NCI-H2029 treated with DMSO at 0.1 percent for 48 hours (cell line): ENCODE results near the gene FCN2.

Experiments used
- DNase-seq: peaks from one replicate; lab custom pipeline; 2025; lab: John Stamatoyannopoulos, UW

The FCN2 gene

DNA sequence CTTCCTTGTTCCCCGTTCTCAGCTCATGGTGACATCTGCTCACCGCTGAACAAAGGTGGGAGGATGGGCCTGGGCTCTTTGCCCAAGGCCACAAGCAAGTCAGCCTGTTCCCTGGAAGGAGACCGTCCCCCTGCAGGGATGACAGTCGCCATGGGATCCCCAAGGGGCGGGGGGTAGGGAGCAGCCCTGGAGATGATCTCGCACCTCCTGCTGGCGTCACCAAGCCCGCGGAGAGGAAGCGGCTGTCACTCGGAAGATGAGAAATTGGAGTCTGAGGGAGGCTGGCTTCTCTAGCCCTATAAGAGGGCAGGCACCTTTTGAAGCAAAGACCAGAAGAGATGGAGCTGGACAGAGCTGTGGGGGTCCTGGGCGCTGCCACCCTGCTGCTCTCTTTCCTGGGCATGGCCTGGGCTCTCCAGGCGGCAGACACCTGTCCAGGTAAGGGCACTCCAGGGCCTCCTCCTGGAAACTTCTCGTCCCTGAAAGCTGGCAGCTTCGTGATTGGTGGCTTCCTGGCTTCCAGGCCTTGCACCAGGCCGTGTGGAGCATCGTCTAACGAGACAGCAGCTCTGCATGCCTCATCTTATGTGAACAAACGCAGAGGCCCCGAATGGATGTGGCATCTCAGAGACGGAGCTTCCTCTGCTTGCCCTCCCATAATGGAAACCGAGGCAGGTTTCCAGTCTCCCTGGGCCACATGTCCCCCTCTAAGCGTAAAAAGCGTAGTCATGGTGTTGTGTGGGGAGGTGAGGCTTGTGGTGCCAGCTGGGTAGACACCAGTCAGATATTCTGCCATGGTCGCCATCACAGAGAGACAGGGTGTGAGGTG lies at the start of gene FCN2:
Gene FCN2, plus strand, starts transcription at position 327 of the 829 bp plus-strand sequence. Its CDS starts 12 bp downstream, at position 339.
- DNase-seq: no peak

DNA sequence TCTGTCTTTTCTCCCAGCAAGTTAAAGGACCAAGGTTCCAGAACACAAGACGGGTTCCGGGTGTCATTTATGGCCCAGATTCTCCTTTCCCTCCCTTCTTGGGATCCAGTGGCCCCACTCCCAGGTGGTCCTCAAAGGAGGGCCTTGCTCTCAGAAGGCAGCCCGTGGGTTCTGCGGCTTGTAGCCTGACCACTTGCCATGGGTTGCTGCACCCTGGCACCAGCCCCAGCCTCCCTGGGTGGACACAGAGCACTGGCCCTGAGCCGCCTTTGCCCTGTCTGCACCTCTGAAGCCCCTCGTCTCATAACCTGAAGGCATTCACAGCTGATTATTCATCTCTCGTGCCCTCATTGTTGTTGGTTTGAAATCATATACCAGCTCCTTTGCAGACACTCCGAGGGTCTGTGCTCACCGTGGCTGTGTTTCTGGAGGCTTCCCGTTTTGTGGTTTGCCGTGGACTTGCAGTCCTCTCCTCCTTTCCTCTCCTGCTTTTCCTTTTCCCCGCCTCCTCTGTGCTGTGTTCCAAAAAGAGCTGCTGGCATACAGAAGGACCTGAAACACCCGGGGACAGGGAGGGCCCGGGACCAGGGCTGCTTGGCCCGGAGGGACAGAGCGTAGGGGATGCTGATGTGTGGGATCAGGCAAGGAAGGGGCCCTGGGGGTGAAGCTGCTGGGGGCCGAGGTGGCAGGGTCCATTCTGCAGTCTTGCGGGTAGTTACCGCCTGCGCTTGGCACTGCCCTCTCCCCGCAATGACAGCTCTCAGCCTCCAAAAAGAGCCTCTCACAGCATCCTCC lies 49.5 kb upstream of the FCN2 start:
- no peak for DNase-seq

DNA sequence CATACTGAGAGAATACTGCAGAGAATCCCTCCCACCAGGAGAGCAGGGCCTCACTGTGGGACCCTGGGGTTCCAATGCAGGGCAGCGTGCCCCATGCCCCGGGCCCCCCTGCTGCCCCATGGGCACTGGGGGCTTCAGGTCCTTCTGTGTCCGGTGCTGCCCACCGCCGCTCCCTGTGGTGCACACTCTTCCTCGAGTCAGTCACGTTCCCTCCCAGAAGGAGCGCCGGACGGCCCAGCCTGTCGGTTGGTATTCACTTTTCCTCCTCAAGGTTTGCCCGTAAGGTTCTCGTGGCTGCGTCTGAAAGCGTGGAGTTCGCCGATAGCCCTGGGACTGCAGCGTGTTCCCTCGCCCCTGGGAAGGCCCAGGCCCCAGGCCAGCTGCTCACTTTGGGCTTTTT lies 48.1 kb upstream of the FCN2 start:
- DNase-seq: no peak

GRCh38 chr9:134833294-134833880 lies 47.2 kb upstream of the FCN2 start:
- no peak for DNase-seq

GRCh38 chr9:134834217-134834956 lies 46.2 kb upstream of the FCN2 start:
- no peak for DNase-seq

DNA sequence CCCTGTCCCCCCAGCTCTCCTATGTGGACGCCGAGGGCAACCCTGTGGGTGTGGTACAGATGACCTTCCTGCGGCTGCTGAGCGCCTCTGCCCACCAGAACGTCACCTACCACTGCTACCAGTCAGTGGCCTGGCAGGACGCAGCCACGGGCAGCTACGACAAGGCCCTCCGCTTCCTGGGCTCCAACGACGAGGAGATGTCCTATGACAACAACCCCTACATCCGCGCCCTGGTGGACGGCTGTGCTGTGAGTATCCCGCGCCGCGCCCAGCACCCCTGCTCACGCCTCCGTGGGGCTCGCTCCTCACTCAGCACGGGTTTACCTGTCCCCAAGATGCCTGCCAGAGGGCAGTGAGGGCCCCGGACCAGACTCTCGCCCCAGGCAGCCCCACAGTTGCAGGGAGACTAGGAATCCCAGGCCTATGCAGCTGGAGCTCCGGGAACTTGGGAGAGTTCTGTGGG lies 45.6 kb upstream of the FCN2 start:
- no peak for DNase-seq

DNA sequence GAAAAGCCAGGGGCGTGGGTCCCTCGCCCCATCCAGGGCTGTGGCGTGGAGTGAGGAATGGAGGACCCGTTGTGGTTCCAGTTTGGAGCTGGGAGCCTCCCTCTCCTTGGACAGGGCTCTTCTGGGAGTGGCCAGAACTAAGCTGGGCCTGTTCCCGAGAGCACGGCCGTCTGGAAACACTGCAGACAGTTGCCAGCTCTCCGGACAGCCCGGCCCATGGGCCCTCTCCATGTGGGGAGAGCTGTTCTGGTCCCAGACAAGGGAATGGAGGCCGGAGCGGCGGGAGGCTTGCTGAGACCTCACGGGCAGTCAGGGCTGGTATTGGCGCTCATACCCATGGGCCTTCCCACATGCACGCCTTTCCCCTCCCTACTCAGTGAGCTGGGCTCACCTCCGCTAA lies 45.2 kb upstream of the FCN2 start:
- no peak for DNase-seq

GRCh38 chr9:134835987-134836386 lies 44.6 kb upstream of the FCN2 start:
- DNase-seq: no peak

GRCh38 chr9:134836406-134836970 lies 44.1 kb upstream of the FCN2 start:
- DNase-seq: no peak

DNA sequence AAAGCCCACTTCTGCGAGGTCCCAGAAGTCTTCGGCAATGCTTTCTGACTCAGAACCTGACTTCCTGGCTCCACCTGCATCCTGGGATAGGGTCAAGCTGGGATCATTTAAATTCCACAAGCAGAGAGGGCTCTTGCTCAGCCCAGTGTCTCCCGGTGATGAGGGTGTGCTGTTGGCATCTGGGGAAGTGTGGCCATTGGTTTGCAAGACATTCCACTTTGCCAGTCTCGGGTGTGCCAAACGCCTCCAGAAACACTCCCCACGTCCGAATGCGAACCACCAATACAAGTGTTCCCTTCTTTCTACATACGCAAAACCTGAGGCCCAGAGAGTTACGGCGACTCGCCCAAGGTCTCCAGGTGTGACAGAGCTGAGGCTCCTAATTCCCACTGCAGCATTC lies 43.1 kb upstream of the FCN2 start:
- no peak for DNase-seq

DNA sequence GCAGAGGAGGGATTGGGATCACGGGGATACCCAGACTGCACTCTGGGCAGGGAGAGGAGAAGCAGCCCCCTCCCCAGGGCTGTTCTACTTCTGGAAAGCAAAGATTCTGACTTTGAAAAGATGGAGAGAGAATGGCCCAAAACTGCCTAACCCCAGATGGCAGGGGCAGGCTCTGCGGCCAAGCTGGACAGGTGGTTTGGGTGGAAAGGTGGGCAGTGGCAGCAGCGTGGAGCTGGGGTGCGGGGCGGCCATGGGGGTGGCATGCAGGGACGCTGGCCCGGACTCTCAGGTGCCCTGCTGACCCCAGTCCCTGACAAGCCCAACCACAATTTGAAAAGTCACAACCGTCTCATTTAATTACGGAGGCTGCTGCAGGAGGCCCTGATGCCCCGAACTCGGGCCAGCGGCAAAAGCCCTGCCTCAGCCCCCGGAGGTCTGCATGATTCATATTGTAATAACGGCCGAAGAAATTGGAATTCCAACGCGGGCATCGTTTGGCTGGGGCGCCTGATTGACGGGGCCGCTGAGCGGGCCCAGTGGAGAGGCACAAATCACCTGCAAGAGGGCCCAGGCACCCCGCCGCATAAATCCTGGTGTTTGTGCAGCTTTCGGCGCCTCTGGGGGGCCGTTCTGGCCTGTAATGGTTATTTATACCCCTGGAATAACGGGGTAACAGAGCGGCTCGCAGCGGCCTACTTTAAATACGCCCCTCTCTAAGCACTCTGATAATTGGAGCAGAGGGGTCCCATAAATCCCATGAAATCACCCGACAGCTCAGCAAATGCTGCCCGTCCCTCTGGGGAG lies 41.8 kb upstream of the FCN2 start:
- DNase-seq: no peak

DNA sequence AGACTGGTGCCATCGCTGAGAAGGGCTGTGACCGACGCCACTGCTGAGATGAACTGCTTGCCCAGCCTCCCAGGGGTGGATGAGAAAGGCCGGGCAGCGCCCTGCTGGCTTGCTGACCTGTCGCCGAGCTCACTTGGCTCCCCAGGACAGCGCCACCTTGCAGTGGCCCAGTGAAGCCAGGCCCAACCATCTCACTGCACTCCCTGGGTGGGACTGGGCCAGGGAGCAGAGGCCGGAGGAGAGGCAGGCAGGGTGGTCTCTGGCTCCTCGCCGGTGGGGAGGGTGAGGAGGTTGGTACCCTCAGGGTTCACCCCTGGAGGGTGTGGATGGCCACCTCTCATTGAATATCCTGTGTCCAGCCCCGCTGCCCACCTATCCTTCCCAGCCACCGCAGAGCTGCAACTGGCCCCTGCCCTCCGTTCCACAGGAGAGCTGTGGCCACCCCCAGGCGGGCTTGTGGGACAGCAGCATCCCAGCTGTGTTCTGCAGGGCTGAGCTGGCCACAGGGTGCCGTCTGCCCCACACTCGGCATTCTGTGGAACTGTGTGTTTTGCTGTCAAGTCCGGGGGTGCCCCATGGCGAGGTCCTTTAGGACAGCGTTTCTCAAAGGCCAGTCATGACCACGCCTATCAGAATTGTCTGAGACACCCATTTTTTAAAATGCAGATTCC lies 41.0 kb upstream of the FCN2 start:
- DNase-seq: no peak

GRCh38 chr9:134840511-134840910 lies 40.1 kb upstream of the FCN2 start:
- DNase-seq: no peak

- DNase-seq: no peak
Observed at GRCh38 chr9:134841180-134841904, 39.3 kb upstream of the FCN2 start.

DNA sequence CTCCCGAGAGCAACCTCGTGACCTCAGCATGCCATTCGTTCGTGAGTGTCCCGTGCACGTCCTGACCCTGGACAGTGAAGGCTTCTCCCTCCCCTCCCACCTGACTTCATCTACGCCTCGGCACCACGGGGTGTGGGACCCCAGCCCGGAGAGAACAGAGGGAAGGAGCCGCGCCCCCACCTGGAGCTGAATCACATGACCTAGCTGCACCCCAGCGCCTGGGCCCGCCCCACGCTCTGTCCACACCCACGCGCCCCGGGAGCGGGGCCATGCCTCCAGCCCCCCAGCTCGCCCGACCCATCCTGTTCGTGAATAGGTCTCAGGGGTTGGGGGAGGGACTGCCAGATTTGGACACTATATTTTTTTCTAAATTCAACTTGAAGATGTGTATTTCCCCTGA lies 38.3 kb upstream of the FCN2 start:
- no peak for DNase-seq

DNA sequence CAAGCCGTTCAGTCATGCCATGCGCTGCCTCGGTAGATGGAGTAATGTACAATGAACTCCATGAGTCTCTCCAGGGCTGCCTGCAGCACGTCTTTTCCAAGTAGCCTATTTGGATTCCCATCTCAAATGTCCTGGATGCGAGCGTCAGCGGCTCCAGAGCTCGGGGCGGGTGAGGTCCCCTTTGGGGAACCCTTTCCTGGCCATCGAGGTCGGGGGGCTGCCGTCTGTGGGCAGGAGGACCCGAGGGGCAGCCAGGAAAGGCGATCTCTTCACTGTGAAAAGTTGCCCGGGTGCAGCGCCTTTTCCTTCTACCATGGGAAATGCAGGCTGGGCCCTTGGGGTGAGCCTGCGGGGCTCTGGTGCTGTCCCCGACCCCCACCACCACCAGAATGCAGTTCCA lies 36.9 kb upstream of the FCN2 start:
- no peak for DNase-seq

- no peak for DNase-seq
Observed at GRCh38 chr9:134844821-134845220, 35.8 kb upstream of the FCN2 start.

- no peak for DNase-seq
Observed at GRCh38 chr9:134846187-134846586, 34.4 kb upstream of the FCN2 start.

GRCh38 chr9:134846699-134847098 lies 33.9 kb upstream of the FCN2 start:
- DNase-seq: no peak

DNA sequence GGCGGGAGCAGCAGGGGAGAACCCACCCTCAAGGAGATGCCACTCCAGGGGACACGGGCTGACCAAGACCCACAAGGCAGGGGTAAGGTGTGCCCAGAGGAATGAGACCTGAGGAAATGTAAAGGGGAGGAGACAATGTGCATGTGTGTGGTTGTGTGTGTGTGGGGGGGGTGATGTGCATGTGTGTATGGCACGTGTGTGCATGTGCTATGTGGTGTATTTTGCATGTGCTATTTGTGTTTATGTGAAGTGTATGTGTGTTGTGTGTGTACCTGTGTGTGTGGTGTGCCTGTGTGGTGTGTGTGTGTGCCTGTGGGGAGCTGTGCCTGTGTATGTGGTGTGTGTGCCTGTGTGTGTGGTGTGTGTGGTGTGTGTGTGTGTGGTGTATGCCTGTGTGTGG lies 33.5 kb upstream of the FCN2 start:
- no peak for DNase-seq
